Natural killer cell treated with Interleukin-12 subunit alpha and Interleukin-12 subunit beta and Interleukin-15 and Interleukin-18, amount 100 ng/mL, for 72 hours (primary cell): Measurements from ENCODE around the gene ADCY1. TPM values are rescaled to one million over a fixed set of nuclear protein-coding genes. Genes with fewer than 3 reads are reported as not detected.

Source experiments
- ATAC-seq, 2 donors: fragments of 150-1000 bp; cut with Tn5 transposase in 1 of 2; sonication (Bioruptor Pico), chemical (Tn5 transposase) in 1 of 2; 2 replicates each; pipeline ENCODE4 v1.10.0; 2021
- DNase-seq: peaks from one replicate; pipeline ENCODE4 v3.0.0; 2022; ENCODE audit warnings: low spot score
- H3K27ac Mint-ChIP-seq, 2 donors: 1 replicate in 1 of 2; 2 replicates in 1 of 2; pipeline ENCODE4 v1.8.0; 2022; ENCODE audit warnings: mixed read lengths in 2 of 2, mild to moderate bottlenecking in 1 of 2, moderate library complexity in 1 of 2
- H3K27me3 Mint-ChIP-seq, 2 donors: 1 replicate in 1 of 2; 2 replicates in 1 of 2; pipeline ENCODE4 v1.8.0; 2022; ENCODE audit warnings: mixed read lengths in 2 of 2
- H3K36me3 Mint-ChIP-seq: one replicate; pipeline ENCODE4 v1.8.0; 2022; ENCODE audit warnings: mixed read lengths
- H3K4me1 Mint-ChIP-seq, 2 donors: 1 replicate in 1 of 2; 2 replicates in 1 of 2; pipeline ENCODE4 v1.8.0; 2022; ENCODE audit warnings: low read depth in 2 of 2, mixed read lengths in 2 of 2, mild to moderate bottlenecking in 1 of 2
- H3K4me3 Mint-ChIP-seq: one replicate; pipeline ENCODE4 v1.8.0; 2022; ENCODE audit warnings: mixed read lengths
- H3K9me3 Mint-ChIP-seq: 2 replicates; pipeline ENCODE4 v1.8.0; 2022; ENCODE audit warnings: mixed read lengths
- total RNA-seq, 2 donors: library from RNA; stranded (reverse); gene quantifications; one replicate each; pipeline ENCODE4 v1.2.3, GENCODE V29; 2022

ADCY1 gene
- total RNA-seq, 2 donors from 2014 or later, result 0.10 to 1.4 TPM

GRCh38 chr7:45609180-45609579, 35.0 kb downstream of the ADCY1 start:
- peaks cover 11% of the 10 kb centered on the region for H3K36me3 Mint-ChIP-seq
- peaks cover 12% of the 10 kb centered on the region for H3K9me3 Mint-ChIP-seq
- ATAC-seq (no peak), DNase-seq (no peak)
- peaks cover 3 to 26% of the 10 kb centered on the region in 2 donors for H3K27me3 Mint-ChIP-seq
- H3K27ac Mint-ChIP-seq, result no peak overlapping the region
- no peak overlapping the region for H3K4me3 Mint-ChIP-seq
- H3K4me1 Mint-ChIP-seq, result no peaks in the 10 kb centered on the region

GRCh38 chr7:45610019-45610418, 35.9 kb downstream of the ADCY1 start:
- Mint-ChIP-seq H3K9me3 (peaks cover 19% of the 10 kb centered on the region), H3K4me3 (no peak overlapping the region), H3K36me3 (peaks cover 18% of the 10 kb centered on the region), H3K4me1 (no peaks in the 10 kb centered on the region), H3K27ac (no peak overlapping the region), H3K27me3 (peaks cover 2 to 29% of the 10 kb centered on the region in 2 donors)
- DNase-seq, result no peak
- no peak for ATAC-seq

- peak in 1 of 2 donors; percentile 34 for ATAC-seq
- Mint-ChIP-seq H3K9me3 (peaks cover 19% of the 10 kb centered on the region), H3K27ac (no peak overlapping the region), H3K27me3 (peaks cover 0 to 27% of the 10 kb centered on the region in 2 donors), H3K4me3 (no peak overlapping the region), H3K4me1 (no peaks in the 10 kb centered on the region), H3K36me3 (peaks cover 24% of the 10 kb centered on the region)
- DNase-seq, result no peak
These were observed 36.6 kb downstream of the ADCY1 start for GRCh38 chr7:45610660-45611299.

DNA sequence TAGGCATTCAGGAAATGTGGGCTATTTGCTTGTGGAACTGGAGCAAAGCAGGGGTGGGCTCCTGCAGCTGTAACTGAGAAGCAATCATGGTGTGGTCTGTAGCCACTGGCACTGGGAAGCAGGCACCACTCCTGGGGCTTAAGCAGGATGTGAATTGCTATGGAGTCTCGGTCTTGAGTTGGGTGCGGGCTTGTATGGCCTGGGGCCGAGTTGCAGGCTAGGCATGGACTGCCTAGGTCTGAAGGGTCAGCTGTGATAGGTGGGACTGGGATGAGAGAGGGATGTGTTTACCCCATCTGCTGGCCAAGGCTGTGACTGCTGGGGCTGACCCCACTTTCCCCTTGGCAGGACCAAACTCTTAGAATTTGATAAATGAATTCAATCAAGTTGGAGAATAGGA, 43.0 kb downstream of the ADCY1 start:
- ATAC-seq (peak in 1 of 2 donors; percentile 50), DNase-seq (no peak)
- peaks cover 10 to 41% of the 10 kb centered on the region in 2 donors for H3K27me3 Mint-ChIP-seq
- peaks cover 22% of the 10 kb centered on the region for H3K9me3 Mint-ChIP-seq
- peaks cover 40% of the 10 kb centered on the region for H3K36me3 Mint-ChIP-seq
- H3K4me1 Mint-ChIP-seq, result no peaks in the 10 kb centered on the region
- no peak overlapping the region for H3K27ac Mint-ChIP-seq
- H3K4me3 Mint-ChIP-seq, result no peak overlapping the region

GRCh38 chr7:45622058-45622457, 47.9 kb downstream of the ADCY1 start:
- H3K27ac Mint-ChIP-seq, result no peak overlapping the region
- no peak for DNase-seq
- no peak overlapping the region for H3K4me3 Mint-ChIP-seq

DNA sequence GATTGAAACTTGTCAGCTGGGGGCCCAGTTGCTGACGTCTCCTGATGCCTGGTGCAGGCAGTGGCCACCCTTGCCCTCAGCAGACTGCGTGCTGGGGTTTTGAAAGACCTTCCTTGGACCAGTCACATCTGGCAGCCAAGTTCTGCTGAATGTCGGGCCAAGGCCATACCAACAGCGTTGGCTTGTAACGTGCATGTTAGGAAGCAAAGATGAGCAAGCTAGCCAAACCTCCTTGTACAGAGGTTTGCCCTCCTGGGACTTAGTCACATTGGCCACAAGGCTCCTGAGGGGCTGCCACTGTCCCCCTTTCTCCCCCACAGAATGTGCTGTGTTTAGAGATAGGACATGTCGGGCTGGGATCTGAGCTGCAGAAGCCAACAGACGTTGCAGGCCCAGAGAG, 49.0 kb downstream of the ADCY1 start:
- Mint-ChIP-seq H3K4me3 (no peak overlapping the region), H3K36me3 (peaks cover 6% of the 10 kb centered on the region), H3K27me3 (peaks cover 12 to 16% of the 10 kb centered on the region in 2 donors), H3K9me3 (peaks cover 8% of the 10 kb centered on the region), H3K4me1 (no peaks in the 10 kb centered on the region), H3K27ac (no peak overlapping the region)
- ATAC-seq (no peak), DNase-seq (no peak)

More at GRCh38 chr7:45622058-45622457, 47.9 kb downstream of the ADCY1 start:
- Mint-ChIP-seq H3K36me3 (peaks cover 6% of the 10 kb centered on the region), H3K27me3 (peaks cover 12 to 16% of the 10 kb centered on the region in 2 donors), H3K4me1 (no peaks in the 10 kb centered on the region), H3K9me3 (peaks cover 8% of the 10 kb centered on the region)
- ATAC-seq, result no peak

- H3K4me1 Mint-ChIP-seq, result no peaks in the 10 kb centered on the region
- peaks cover 6% of the 10 kb centered on the region for H3K36me3 Mint-ChIP-seq
- H3K4me3 Mint-ChIP-seq, result no peak overlapping the region
- ATAC-seq (no peak), DNase-seq (no peak)
- peaks cover 11 to 13% of the 10 kb centered on the region in 2 donors for H3K27me3 Mint-ChIP-seq
- no peak overlapping the region for H3K27ac Mint-ChIP-seq
- peaks cover 7% of the 10 kb centered on the region for H3K9me3 Mint-ChIP-seq
These were observed 49.7 kb downstream of the ADCY1 start for GRCh38 chr7:45623740-45624391.

GRCh38 chr7:45624392-45624760, 50.2 kb downstream of the ADCY1 start:
- Mint-ChIP-seq H3K36me3 (peaks cover 6% of the 10 kb centered on the region), H3K9me3 (peaks cover 4% of the 10 kb centered on the region), H3K27ac (no peak overlapping the region), H3K27me3 (peaks cover 9 to 10% of the 10 kb centered on the region in 2 donors), H3K4me3 (no peak overlapping the region), H3K4me1 (no peaks in the 10 kb centered on the region)
- DNase-seq (no peak), ATAC-seq (no peak)

DNA sequence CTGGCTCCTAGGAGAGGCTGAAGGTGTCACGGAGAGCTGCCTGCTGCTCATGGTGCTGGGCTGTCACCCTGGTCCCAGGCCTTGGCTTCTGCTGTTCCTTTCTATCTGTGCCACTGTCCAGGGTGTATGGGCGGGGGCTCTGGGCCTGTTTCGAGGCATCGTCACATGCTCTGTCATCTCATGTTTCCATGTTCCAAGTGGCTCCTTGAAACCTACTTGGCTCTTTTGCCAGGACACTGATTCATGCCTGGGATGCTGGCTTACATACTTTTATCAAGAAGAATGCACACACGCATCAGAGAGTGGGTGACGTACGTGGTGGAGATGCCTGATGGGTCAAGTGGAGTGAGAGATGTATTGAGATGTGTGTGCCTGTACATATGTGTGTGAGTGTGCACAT, 50.9 kb downstream of the ADCY1 start:
- DNase-seq, result no peak
- no peak overlapping the region for H3K27ac Mint-ChIP-seq
- H3K27me3 Mint-ChIP-seq, result peaks cover 5 to 7% of the 10 kb centered on the region in 2 donors
- H3K4me1 Mint-ChIP-seq, result no peaks in the 10 kb centered on the region
- peaks cover 4% of the 10 kb centered on the region for H3K9me3 Mint-ChIP-seq
- H3K36me3 Mint-ChIP-seq, result peaks cover 4% of the 10 kb centered on the region
- H3K4me3 Mint-ChIP-seq, result no peak overlapping the region
- ATAC-seq, result no peak

GRCh38 chr7:45625714-45626440, 51.7 kb downstream of the ADCY1 start:
- ATAC-seq (no peak), DNase-seq (no peak)
- H3K4me1 Mint-ChIP-seq, result no peaks in the 10 kb centered on the region
- H3K27me3 Mint-ChIP-seq, result peaks cover 0 to 4% of the 10 kb centered on the region in 2 donors
- no peaks in the 10 kb centered on the region for H3K36me3 Mint-ChIP-seq
- H3K4me3 Mint-ChIP-seq, result no peak overlapping the region
- no peak overlapping the region for H3K27ac Mint-ChIP-seq
- H3K9me3 Mint-ChIP-seq, result no peaks in the 10 kb centered on the region

DNA sequence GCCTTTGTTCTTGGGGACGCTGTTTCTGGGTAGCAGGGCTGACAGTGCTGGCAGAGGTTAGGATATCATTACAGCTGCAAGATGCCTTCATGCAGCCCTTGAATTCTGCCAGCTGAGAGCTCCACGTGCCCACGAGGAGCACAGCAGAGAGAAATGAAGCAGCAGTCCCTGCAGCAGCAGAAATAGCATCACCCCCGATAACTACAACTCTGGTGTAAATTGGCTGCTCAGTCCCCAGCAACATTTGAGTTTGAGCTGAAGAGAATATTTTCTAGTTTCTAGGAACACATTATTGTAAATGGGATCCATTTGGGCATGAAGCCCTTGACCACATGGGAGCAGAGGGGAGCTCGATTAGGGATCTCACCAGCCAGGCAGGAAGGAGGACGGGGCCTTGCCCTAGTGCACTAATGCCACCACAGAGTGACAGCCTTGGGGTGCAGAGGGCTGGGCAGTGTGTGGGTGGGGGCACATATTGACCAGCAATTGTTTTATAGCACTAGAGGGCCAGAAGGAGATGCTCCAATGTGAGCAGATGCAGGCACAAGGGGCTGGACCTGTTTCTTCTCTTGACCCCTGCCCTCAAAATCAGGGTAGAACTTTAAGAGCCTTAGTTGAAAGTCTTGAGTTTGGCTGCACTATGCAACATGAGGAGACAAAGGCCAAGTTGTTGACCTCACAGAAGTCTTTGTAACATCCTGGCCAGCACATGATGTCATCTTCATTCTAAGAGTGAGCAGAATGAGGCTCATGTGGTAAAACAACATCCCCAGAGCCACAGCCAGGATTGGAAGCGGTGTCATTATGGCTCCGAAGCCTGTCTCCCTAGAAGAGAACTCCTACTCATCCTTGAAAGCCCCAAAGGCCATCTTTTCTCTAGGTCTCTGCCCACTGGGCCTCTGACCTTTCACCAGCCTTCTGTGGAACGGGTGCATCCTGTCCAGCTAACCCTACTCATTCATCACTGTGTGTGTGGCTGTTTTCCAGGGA, 52.6 kb downstream of the ADCY1 start:
- H3K27me3 Mint-ChIP-seq, result peaks cover 0 to 4% of the 10 kb centered on the region in 2 donors
- H3K4me3 Mint-ChIP-seq, result no peak overlapping the region
- no peak for ATAC-seq
- H3K36me3 Mint-ChIP-seq, result no peaks in the 10 kb centered on the region
- H3K9me3 Mint-ChIP-seq, result no peaks in the 10 kb centered on the region
- no peak for DNase-seq
- no peaks in the 10 kb centered on the region for H3K4me1 Mint-ChIP-seq
- no peak overlapping the region for H3K27ac Mint-ChIP-seq

- DNase-seq, result no peak
These were observed 53.7 kb downstream of the ADCY1 start for GRCh38 chr7:45627691-45628456.

GRCh38 chr7:45631569-45631968, 57.4 kb downstream of the ADCY1 start:
- H3K27ac Mint-ChIP-seq, result no peak overlapping the region
- no peaks in the 10 kb centered on the region for H3K9me3 Mint-ChIP-seq
- no peaks in the 10 kb centered on the region for H3K36me3 Mint-ChIP-seq
- DNase-seq (no peak), ATAC-seq (no peak)
- H3K27me3 Mint-ChIP-seq, result peaks cover 0 to 5% of the 10 kb centered on the region in 2 donors
- H3K4me1 Mint-ChIP-seq, result no peaks in the 10 kb centered on the region
- H3K4me3 Mint-ChIP-seq, result no peak overlapping the region

More at GRCh38 chr7:45627691-45628456, 53.7 kb downstream of the ADCY1 start:
- no peaks in the 10 kb centered on the region for H3K9me3 Mint-ChIP-seq
- H3K27ac Mint-ChIP-seq, result no peak overlapping the region
- no peak overlapping the region for H3K4me3 Mint-ChIP-seq
- no peaks in the 10 kb centered on the region for H3K4me1 Mint-ChIP-seq
- ATAC-seq, result peak in 1 of 2 donors; percentile 13
- H3K27me3 Mint-ChIP-seq, result peaks cover 0 to 4% of the 10 kb centered on the region in 2 donors
- H3K36me3 Mint-ChIP-seq, result no peaks in the 10 kb centered on the region
